WTC11 (cell line): Measurements from ENCODE around the gene TEN1.

ENCODE experiments used
- CTCF ChIP-seq: fragments of 200-600 bp; IDR thresholded peaks from 2 replicates; pipeline ENCODE4 v1.8.0; 2022; ENCODE audit warnings: antibody characterized with exemption
- E2F1 ChIP-seq: sonication (generic); formaldehyde crosslinking; IDR thresholded peaks from 2 replicates; pipeline ENCODE4 v1.8.0; 2022; ENCODE audit warnings: mild to moderate bottlenecking, missing genetic modification reagents
- FOXJ3 ChIP-seq: sonication (generic); formaldehyde crosslinking; IDR thresholded peaks from 2 replicates; pipeline ENCODE4 v1.9.0; 2021; ENCODE audit warnings: missing genetic modification reagents, mild to moderate bottlenecking, borderline replicate concordance

GRCh38 chr17:76034428-76035350 is 55.6 kb downstream of the TEN1 start:
- TF ChIP-seq CTCF = no peak
- TF ChIP-seq E2F1 (CRISPR knock-in tag) = no peak
- no peak for TF ChIP-seq FOXJ3
